ENCODE results near the gene C1orf94.

Gene C1orf94

GRCh38 chr1:34266127-34266951 lies 89.6 kb downstream of the C1orf94 start:
- Histone ChIP-seq H3K9me3 (ENCODE audit: insufficient read depth, low read depth, low read length) (no peaks in the 10 kb centered on the region), H3K27ac (ENCODE audit: low read length) (no peak overlapping the region), H3K4me1 (ENCODE audit: insufficient read depth, low read length) (peaks cover 8% of the 10 kb centered on the region; the same call in 1 of the 2 replicates), H3K4me3 (ENCODE audit: low read length) (peak overlapping the region; percentile 34; the same call in 1 of the 2 replicates), H3K36me3 (ENCODE audit: insufficient read depth, low read depth, low read length) (no peaks in the 10 kb centered on the region), H3K27me3 (ENCODE audit: insufficient read depth, low read length) (peaks cover 21% of the 10 kb centered on the region), H3K9ac (ENCODE audit: low read depth, low read length) (no peak overlapping the region)

GRCh38 chr1:34267326-34267725 lies 90.6 kb downstream of the C1orf94 start:
- H3K27ac ChIP-seq (ENCODE audit: low read length) = no peak overlapping the region
- no peaks in the 10 kb centered on the region for H3K9me3 ChIP-seq (ENCODE audit: insufficient read depth, low read depth, low read length)
- peaks cover 14% of the 10 kb centered on the region for H3K27me3 ChIP-seq (ENCODE audit: insufficient read depth, low read length)

GRCh38 chr1:34268311-34268954 lies 91.7 kb downstream of the C1orf94 start:
- Histone ChIP-seq H3K9me3 (ENCODE audit: insufficient read depth, low read depth, low read length) (no peaks in the 10 kb centered on the region), H3K4me1 (ENCODE audit: insufficient read depth, low read length) (peaks cover 8% of the 10 kb centered on the region; the same call in 1 of the 2 replicates), H3K9ac (ENCODE audit: low read depth, low read length) (no peak overlapping the region), H3K27ac (ENCODE audit: low read length) (no peak overlapping the region), H3K4me3 (ENCODE audit: low read length) (no peak overlapping the region), H3K27me3 (ENCODE audit: insufficient read depth, low read length) (peaks cover 14% of the 10 kb centered on the region), H3K36me3 (ENCODE audit: insufficient read depth, low read depth, low read length) (no peaks in the 10 kb centered on the region)

More at GRCh38 chr1:34267326-34267725, 90.6 kb downstream of the C1orf94 start:
- H3K4me1 ChIP-seq (ENCODE audit: insufficient read depth, low read length) = peaks cover 8% of the 10 kb centered on the region; the same call in 1 of the 2 replicates
- no peak overlapping the region for H3K9ac ChIP-seq (ENCODE audit: low read depth, low read length)
- no peak overlapping the region for H3K4me3 ChIP-seq (ENCODE audit: low read length)
- no peaks in the 10 kb centered on the region for H3K36me3 ChIP-seq (ENCODE audit: insufficient read depth, low read depth, low read length)
